HS-27A (cell line): ENCODE measurements around the gene MYH7.
"Not testable (repeated sequence)": the region's sequence is repeated elsewhere in the genome, so short reads cannot be mapped to it uniquely, and the experiment has no call there.

Source experiments
- DNase-seq: peaks from one replicate; pipeline ENCODE4 v3.0.0-alpha.2; 2012; ENCODE audit warnings: low read depth, missing footprints

MYH7 gene

GRCh38 chr14:23430016-23430722 is 5.3 kb downstream of the MYH7 start:
- DNase-seq = no peak

GRCh38 chr14:23428686-23429495 is 6.6 kb downstream of the MYH7 start:
- DNase-seq = no peak

- DNase-seq = not testable (repeated sequence)
These were observed 9.7 kb downstream of the MYH7 start for GRCh38 chr14:23425798-23426197.

- DNase-seq = no peak
These were observed 10.3 kb downstream of the MYH7 start for GRCh38 chr14:23425169-23425568.

- DNase-seq = no peak
These were observed 11.8 kb downstream of the MYH7 start for GRCh38 chr14:23423657-23424056.

- no peak for DNase-seq
These were observed 13.9 kb downstream of the MYH7 start for GRCh38 chr14:23421594-23421993.

GRCh38 chr14:23419646-23420045 is 15.8 kb downstream of the MYH7 start:
- DNase-seq = not testable (repeated sequence)

- DNase-seq = no peak
These were observed 17.4 kb downstream of the MYH7 start for GRCh38 chr14:23418021-23418420.

GRCh38 chr14:23417269-23417668 is 18.2 kb downstream of the MYH7 start:
- DNase-seq = not testable (repeated sequence)

- no peak for DNase-seq
These were observed 18.7 kb downstream of the MYH7 start for GRCh38 chr14:23416801-23417200.

- DNase-seq = no peak
These were observed 19.4 kb downstream of the MYH7 start for GRCh38 chr14:23415821-23416778.

GRCh38 chr14:23414906-23415820 is 20.3 kb downstream of the MYH7 start:
- DNase-seq = no peak

GRCh38 chr14:23414254-23414653 is 21.2 kb downstream of the MYH7 start:
- DNase-seq = no peak

- DNase-seq = no peak
These were observed 21.8 kb downstream of the MYH7 start for GRCh38 chr14:23413681-23414080.

- no peak for DNase-seq
These were observed 23.6 kb downstream of the MYH7 start for GRCh38 chr14:23411563-23412525.

GRCh38 chr14:23409966-23410635 is 25.4 kb downstream of the MYH7 start:
- DNase-seq = no peak

- no peak for DNase-seq
These were observed 26.0 kb downstream of the MYH7 start for GRCh38 chr14:23409475-23409874.

- DNase-seq = no peak
These were observed 27.2 kb downstream of the MYH7 start for GRCh38 chr14:23408307-23408630.

- DNase-seq = no peak
These were observed 27.7 kb downstream of the MYH7 start, which contains the start of gene MYH6 for GRCh38 chr14:23407516-23408306. Gene MYH6 (minus strand): TSS chr14:23408273. CDS start chr14:23407223, 1,050 bp downstream.
